NCI-H146 treated with DMSO at 0.1 percent for 48 hours (cell line): ENCODE data around the gene WDR86.

Experiments used
- DNase-seq: peaks from one replicate; lab custom pipeline; 2025; ENCODE audit not compliant: unreplicated experiment; lab: John Stamatoyannopoulos, UW

WDR86 gene

DNA sequence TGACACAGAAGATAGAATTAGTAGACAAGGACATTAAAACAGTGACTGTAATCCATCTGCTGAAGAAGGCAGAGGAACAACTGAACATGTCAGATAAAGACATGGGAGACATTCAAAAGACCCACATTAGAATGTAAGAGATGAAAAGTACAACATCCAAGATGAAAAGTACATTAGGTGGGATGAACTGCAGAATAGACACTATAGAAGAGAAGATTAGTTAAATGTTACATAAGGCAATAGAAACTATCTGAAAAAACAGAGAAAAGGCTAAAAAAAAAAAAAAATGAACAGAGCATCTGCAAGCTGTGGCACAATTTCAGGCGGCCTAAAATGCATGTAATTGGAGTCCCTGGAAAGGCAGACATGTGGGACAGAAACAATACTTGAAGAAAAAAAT, 46.7 kb downstream of the WDR86 start:
- no peak for DNase-seq

DNA sequence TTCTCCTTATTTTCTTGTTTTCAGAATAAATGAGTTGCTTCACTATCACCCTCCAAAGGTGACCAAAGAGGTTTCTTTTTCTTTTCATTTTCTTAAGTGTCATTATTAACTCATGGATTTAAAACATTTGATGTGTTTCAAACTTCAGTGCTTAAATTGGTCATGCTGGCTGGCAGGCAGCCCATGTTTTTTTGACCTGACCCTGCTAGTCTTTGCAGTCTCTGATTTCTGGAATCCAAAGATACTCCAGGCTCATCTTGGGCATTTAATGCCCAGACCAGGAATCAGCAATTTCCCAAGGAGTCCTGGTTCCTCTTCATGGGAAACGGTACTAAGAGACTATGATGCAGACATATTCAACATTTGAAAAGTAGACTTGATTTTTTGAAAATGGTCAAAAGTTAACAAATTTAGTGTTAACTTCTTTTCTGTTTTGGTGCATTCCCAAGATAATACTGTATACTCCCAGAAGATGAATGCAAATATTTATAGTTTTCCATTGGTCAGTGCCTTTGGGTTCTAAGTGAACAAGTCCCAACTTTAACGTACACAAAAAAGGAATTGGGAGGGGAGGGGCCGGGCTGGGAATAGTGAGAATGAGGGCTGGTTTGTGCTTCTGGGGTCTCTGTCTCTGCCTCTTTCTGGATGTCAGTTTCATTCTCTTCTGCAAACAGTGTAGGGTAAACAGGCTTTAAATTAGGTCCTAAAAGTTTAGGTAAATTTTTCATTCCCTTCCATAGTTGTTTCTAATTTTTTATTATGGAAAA, 48.5 kb downstream of the WDR86 start:
- DNase-seq: no peak

DNA sequence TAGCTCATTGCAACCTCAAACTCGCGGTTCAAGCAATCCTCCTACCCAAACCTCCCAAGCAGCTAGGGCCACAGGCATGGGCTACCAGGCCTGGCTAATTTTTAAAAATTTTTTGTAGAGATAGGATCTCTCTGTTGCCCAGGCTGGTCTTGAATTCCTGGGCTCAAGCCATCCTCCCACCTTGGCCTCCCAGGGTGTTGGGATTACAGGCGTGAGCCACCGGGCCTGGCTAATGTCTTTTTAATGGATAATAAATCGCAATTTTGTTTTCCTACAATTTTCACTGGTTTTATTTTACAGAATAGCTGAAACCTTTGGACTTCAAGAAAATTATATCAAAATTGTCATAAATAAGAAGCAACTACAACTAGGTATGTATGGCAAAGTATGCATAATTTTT, 57.3 kb downstream of the WDR86 start:
- no peak for DNase-seq

DNA sequence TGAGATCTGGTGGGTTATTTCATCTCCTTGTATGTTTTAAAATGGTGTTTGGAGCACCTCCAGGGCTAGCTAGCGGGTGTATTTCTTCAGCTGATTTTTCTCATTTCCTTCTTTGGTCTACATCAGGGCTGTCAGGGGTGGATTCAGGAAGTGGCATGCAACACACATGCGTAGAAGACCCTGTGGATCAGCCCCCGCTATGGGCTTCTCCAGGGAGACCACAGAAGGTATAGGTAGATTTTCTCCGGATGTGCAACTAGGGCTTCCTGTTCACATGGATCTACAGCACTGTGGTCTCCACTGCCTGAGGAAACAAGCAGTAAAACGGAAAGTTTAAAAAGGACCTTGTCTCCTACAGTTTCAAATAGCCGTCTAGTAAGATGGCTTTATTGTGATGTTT, 57.9 kb downstream of the WDR86 start:
- no peak for DNase-seq

DNA sequence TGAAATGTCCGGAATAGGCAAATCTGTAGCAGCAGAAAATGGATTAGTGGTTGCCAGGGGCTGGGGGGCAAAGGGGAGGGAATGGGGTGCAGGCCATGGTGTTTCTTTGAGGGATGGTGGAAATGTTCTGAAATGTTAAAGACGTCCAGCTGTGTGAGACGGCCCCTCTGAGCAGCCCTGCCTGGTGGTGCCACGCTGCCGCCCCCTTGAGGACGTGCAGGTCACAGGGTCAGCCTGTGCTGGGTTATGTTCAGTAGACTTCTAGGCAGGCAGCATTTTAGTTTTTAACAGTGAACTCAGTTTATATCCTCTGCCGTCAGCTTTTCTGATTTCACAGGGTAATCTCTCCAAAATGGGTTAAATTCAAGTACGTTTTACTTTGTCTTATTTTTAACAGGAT, 58.8 kb downstream of the WDR86 start:
- DNase-seq: no peak

DNA sequence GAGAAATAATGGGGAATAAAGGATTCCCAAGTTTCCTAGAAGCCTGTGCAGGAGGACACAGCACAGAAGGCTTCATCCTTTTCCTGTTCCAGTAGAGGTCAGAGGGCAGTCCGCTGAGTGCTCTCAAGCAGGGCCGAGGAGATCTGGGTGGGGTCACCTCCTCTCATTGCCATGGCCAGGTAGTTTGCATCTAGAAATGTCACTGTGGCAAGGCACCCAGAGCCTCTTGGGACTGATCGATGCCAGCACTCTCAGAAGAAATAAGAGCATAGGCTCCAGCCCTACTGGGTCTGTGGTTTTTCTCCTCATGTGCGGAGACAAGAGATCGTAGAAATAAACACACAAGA, 60.4 kb downstream of the WDR86 start:
- DNase-seq: no peak

DNA sequence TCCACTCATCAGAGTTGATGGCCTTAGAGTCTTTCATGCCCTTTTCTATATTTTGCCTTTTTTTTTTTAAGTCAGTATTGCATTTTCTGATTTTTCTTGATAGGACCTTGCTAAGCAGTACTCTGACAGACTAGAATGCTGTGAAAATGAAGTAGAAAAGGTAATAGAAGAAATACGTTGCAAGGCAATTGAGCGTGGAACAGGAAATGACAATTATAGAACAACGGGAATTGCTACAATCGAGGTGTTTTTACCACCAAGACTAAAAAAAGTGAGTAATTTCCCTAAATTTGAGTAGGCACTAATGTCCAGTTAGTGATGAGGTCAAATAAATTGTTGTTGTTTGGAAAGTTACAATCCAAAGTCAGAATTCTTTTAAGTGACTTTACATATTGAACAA, 60.9 kb downstream of the WDR86 start:
- DNase-seq: no peak

DNA sequence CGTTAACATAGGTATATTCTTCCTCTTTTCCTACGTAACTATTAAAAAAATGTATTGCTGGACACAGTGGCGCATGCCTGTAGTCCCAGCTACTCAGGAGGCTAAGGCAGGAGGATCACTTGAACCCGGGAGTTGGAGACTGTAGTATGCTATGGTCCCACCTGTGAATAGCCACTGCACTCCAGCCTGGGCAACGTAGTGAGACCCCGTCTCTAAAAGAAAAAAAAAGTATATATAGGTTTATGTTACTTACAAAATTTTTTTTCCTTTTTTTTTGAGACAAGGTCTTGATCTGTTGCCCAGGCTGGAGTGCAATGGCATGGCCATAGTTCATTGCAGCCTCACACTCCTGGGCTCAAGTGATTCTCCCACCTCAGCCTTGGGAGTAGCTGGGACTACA, 62.6 kb downstream of the WDR86 start:
- DNase-seq: no peak

DNA sequence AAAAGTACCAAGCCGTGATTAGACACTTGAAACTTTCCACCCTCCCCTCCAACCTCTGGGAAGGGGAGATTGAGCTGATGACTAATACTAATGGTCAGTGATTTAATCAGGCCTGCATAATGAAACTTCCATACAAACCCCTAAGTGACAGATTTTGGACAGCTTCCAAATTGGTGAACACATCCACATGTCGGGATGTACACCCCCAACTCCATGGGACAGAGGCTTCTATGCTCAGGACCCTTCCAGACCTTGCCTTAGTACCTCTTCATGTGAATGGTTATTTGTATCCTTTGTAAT, 63.4 kb downstream of the WDR86 start:
- no peak for DNase-seq

DNA sequence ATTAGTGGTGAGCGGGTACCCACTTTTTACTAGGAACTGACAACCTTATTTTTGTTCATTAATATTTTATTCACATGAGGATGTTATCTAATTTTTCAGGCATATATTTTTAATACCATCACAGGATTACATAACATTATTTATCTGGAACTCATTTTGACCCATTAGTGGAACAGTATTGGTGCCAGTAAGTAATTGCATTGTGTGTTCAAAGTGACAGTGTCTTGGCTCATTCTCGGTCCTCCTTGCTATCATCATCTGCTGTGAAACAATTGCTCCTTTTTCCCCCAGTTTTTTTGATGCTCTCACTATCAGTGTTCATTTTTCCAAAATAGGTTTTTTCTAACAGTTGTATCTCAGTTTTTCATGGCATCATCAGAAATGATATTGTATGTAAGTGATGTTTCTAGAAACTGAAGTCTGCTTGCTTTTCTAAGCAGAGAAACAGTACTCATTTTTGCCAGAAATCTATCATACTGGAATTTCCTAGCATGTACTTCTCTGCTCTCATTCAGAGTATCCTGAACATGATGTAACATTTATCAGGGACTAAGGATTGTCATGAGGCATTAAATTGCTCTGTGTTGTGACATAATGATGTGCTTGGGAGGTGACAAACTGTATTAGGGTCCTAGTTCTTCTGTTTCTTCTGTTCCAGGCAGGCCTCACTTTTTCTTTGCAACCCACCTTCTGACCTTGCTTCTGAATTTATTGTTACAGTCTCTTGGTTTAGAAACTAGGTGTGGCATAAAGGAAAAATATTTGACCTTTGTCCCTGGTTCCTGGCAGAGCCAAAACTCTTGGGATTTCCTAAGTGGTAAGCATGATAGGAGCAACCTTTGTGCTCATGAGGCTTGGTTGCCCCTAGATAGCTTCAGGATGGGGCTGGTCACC, 64.0 kb downstream of the WDR86 start:
- no peak for DNase-seq

DNA sequence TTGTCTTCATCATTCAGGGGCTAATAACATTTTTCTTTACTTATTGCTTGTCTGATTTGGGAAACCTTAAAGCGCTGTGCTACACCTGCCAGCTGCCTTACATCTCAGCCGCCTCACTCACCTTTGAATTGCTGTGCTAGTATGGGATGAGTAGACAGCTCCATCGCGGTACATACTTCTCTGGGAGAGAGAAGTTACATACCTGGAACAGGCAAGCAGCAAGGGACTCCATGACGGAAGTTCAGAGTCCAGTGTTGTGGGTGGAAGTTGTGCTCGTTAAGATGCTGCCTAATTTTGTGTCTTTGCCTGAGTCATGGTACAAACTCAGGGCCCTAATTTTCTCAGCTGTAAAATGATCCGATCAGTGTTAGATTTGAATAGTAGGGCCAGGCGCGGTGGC, 66.3 kb downstream of the WDR86 start:
- DNase-seq: no peak

DNA sequence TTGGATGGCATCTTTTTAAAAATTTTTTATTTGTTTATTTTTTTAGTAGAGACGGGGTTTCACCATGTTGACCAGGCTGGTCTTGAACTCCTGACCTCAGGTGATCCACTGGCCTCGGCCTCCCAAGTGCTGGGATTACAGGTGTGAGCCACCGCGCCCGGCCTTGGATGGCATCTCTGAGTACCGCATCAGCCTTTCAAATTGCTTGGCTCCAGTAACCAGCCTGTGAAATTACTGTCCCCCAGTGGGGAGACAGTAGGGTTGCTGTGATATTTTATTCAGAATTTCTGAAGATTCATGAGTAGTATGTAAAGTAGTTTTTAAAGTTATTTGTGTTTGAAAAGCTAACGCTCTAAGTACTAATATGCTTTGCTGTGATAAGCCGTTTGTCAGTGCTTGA, 67.0 kb downstream of the WDR86 start:
- DNase-seq: no peak

DNA sequence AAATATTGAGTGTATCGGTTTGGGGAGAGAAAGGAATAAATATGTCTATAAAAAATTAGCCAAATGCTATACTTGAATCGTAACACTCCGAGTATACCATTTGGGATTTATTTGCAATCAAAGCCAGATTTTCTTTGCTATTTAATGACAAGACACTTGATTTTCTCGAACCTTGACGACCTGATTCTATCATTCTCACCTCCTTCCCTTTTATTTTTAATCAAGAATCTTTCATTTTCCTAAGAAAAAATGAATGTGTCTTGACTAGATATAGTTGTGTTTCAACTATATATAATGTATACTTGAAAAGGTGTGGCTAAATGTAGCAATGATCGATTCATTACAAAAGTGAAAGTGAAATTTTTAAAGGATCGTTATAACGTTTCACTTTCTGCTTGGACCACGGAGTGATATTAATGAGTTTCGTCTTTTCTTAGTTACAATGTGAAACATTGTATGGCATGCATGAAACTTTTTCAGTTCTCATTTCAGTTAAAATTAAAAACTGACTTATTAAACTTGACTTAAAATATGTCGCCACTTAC, 67.7 kb downstream of the WDR86 start:
- no peak for DNase-seq

DNA sequence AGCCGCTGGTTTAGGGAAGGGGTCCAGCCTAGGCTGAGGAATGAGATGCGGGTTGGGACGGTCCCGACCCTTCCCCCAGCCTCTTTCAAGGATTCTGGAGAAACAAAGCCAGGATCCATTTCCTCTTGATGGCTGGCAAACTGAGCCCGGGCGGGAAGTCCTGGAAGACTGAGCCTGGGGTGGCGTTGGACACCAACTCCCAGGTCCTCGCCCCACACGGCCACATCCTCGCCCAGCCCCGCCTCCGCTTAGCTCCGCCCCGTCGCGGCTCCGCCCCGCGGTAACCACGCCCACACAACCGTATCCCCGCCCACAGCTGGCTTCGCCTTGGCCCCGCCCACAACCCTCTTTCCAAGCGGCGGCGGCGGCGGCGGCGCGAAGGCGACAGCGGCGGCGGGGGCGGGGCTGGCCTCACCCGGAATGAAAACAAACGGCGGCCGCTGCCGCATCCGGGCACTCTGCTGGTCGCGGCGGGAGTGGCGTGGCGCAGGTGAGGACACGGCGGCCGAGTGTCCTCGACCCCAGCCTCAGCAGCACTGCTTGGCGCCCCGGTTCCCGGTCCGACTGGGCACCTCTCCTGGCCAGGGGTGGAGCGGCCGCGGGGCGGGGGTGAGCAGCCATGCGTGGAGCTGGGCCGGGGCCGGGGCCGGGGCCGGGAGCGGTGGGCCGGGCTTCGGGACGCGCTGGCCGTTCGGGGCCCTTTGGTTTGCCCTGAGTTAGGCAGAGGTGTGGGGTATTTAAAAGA, 68.3 kb downstream of the WDR86 start, which contains the start of gene NUB1:
Gene NUB1, plus strand, starts transcription at position 456 of the 745 bp plus-strand sequence. CDS start 3,538 bp downstream, outside the sequence.
- peak; percentile 70 for DNase-seq

DNA sequence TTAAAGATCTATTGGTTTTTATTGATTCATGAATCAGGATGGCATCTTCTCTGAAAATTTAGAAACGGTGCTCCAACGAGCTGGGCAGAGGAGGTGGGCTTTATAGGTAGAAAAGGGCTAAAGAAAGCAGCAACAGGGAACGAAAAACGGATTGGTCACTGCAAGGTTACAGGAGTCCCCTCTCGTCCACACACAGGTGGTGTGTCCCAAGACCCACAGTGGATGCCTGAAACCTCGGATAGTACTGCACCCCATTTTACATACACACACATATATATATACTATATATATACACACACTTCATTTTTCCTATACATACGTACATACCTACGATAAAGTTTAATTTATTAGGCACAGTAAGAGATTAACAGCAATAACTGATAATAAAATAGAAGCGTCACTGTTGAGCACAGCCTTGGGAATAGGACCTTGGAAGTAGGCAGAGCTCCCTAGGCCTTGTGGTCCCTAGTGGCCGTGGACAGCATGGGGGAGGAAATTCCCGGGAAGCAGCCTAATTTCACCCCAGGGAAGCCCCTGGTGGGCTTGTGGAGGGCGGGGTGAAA, 69.0 kb downstream of the WDR86 start:
- DNase-seq: no peak

DNA sequence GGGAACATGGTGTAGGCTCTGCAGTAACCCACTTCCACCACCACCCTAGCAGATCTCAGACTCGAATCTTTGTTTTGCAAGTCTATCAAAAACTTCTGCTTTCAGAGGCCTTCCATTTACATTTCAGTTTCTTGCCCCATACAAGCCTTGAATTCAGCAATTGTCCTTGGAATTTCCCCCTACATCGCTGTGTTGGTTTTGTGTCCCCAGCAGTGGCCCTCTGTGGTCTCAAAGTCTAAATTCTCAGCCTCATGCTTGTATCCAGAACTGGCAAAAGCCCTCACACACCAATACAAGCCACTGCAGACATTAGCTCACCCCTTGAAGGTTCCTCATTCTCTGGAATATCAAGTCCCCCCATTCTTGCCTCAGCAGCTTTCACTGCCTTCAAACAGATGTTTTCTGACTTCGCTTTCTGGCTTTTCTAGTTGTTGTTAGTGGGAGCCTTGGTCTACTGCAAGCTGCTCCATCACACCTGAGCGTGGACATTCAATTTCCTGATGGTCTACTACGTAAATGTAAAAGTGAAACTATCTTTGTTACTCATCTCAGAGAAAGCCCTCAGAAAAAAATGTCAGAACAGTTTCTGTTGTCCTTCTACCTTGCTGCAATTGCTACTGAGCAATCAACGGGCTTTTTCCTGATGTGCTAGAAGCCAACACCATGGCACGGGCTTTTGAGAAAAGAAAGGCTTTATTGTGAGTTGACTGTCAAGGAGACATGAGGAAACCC, 70.0 kb downstream of the WDR86 start:
- no peak for DNase-seq

DNA sequence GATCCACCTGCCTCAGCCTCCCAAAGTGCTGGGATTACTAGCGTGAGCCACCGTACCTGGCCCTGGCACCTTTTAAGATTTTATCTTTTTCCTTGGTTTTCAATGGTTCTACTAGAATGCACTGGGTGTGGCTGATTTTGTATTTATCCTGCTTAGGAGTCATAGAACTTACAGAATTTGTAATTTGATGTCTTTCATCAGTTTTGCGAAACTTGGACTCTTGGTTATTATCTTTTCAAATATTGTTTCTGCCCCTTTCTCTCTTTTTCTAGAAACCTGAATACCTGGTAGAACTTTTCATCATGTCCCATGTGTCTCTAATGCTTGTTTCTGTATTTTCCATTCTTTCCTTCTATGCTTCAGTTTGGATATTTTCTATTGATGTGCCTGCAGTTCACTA, 71.0 kb downstream of the WDR86 start:
- DNase-seq: no peak

DNA sequence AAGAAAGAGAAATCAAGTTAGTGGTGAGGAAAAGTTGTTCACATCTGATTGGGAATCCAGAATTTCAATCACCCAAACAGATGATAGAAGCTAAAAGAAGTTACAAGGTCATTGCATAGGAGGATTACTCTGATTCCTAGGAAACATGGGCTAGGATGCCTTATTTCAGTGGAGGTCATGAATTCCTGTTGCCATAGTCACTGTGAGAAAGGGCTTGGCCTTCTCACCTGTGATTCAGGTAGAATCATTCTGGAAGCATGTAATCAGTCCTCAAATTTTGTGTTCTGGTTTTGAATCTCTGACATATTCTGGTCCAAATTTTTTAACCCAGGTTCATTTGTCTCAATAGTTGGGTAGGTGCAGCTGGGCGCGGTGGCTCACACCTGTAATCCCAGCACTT, 72.5 kb downstream of the WDR86 start:
- DNase-seq: no peak

DNA sequence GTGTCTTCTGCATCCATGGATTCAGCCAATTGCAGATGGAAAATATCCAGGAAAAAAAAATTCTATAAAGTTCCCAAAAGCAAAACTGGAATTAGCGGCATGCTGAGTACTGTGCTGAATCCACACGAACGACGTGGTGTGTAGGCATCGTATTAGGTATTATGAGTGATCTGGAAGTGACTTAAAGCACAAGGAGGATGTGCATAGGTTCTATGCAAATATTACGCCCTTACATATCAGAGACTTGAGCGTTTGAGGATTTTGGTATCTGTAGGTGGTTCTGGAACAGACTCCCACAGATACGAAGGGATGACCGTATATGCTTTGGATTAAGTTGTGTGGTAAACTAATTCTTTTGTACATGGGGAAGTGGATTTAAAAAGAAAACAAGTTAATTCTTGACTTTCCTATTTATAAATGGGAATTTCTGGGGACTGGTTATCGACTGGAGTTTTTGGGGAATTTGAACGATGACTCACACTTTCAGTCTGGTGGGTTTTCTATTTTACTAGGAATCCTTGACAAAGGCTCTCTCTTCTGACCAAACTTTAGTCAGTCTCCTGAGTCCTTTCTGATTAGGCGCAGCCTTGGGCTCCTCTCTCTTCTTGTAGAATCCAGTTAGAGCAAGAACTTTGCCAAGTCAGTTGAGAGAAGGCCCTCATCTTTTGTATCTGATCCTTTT, 73.7 kb downstream of the WDR86 start:
- DNase-seq: no peak

DNA sequence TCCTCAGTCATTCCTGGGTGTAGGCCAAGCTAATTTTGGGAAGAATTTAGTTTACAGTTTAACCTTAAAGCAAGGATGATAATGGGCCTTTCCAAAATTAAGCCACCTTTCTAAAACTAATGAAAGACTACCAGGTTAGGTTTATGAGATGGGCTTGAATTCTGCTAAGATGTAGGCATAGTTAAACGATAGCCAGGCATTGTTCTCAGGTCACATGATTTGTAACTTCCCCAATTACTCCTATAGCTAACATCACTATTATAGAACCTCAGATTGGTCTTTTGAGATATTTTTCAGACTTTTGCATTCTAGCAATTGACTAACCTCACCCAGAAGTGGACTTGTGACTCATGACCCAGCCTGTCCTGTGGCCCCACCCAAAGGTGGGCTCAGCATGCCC, 75.2 kb downstream of the WDR86 start:
- DNase-seq: no peak
